MG63 (cell line): Measurements from ENCODE around the gene HMCN2. TPM values are rescaled to one million over a fixed set of nuclear protein-coding genes. Genes with fewer than 3 reads are reported as not detected.
A peak's percentile ranks its signal among the peaks of the same experiment; 100 is the strongest.

ENCODE experiments used
- DNase-seq: peaks from one replicate; pipeline ENCODE4 v3.0.0-alpha.2; 2020
- H3K27me3 ChIP-seq: fragments of 250-450 bp; sonication (Bioruptor Pico); 2 replicates; pipeline ENCODE4 v1.5.1; 2020; ENCODE audit warnings: mild to moderate bottlenecking, moderate library complexity
- H3K36me3 ChIP-seq: fragments of 250-450 bp; sonication (Bioruptor Pico); 2 replicates; pipeline ENCODE4 v1.5.1; 2020; ENCODE audit warnings: mild to moderate bottlenecking, moderate library complexity
- H3K4me3 ChIP-seq: fragments of 250-450 bp; sonication (Bioruptor Pico); 2 replicates; pipeline ENCODE4 v1.5.1; 2020; ENCODE audit warnings: mild to moderate bottlenecking, moderate library complexity
- H3K9me3 ChIP-seq: fragments of 250-450 bp; sonication (Bioruptor Pico); 2 replicates; pipeline ENCODE4 v1.5.1; 2020; ENCODE audit warnings: mild to moderate bottlenecking, moderate library complexity
- total RNA-seq: library from RNA; depleted of rRNA; stranded (reverse); fragments of >200 nt; shearing (Covaris generic); gene quantifications from 2 replicates; pipeline ENCODE4 v1.2.3, GENCODE V29; 2014; ENCODE audit warnings: low replicate concordance

HMCN2 gene
- total RNA-seq, 1 experiment from 2014 or later = 0.20 TPM

- Histone ChIP-seq H3K27me3 (no peaks in the 10 kb centered on the region), H3K36me3 (peaks cover 8% of the 10 kb centered on the region), H3K9me3 (no peaks in the 10 kb centered on the region), H3K4me3 (no peak overlapping the region)
- DNase-seq = peak; percentile 43
Observed at GRCh38 chr9:130235558-130236435, 29.8 kb upstream of the HMCN2 start.

DNA sequence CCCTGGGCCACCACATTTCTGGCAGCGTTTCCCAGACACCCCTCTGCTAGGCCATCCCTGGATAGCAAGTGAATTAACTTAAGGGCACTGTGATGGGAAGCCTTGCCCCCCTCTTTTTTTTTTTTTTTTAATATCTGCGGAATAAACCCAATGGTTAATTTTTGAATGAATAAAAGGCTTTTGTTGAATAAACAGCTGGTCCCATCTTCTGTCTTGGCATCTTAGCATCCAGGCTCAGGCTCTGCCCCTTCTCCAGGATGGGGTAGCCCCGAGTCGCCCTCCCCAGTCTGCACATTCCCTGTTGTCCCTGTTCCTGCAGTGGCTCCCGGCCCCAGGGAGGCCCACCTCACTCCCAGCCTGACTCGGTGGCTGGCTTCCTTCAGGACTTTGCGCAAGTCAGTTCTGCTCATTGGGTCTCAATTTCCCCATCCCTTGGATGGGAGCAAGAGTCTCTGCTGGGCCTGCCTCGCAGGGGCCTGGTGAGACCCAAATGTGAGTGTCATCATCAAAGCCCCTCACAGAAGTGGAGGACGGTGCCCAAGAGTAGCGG, 29.0 kb upstream of the HMCN2 start:
- DNase-seq = no peak
- no peak overlapping the region for H3K4me3 ChIP-seq
- peaks cover 8% of the 10 kb centered on the region for H3K36me3 ChIP-seq

GRCh38 chr9:130237076-130237475, 28.5 kb upstream of the HMCN2 start:
- H3K9me3 ChIP-seq = no peaks in the 10 kb centered on the region
- DNase-seq = no peak
- H3K4me3 ChIP-seq = no peak overlapping the region
- peaks cover 8% of the 10 kb centered on the region for H3K36me3 ChIP-seq
- H3K27me3 ChIP-seq = no peaks in the 10 kb centered on the region

More for the DNA sequence above, 29.0 kb upstream of the HMCN2 start:
- Histone ChIP-seq H3K9me3 (no peaks in the 10 kb centered on the region), H3K27me3 (no peaks in the 10 kb centered on the region)

GRCh38 chr9:130237763-130238524, 27.6 kb upstream of the HMCN2 start:
- Histone ChIP-seq H3K4me3 (no peak overlapping the region), H3K36me3 (peaks cover 6% of the 10 kb centered on the region), H3K27me3 (no peaks in the 10 kb centered on the region), H3K9me3 (no peaks in the 10 kb centered on the region)
- DNase-seq = no peak

DNA sequence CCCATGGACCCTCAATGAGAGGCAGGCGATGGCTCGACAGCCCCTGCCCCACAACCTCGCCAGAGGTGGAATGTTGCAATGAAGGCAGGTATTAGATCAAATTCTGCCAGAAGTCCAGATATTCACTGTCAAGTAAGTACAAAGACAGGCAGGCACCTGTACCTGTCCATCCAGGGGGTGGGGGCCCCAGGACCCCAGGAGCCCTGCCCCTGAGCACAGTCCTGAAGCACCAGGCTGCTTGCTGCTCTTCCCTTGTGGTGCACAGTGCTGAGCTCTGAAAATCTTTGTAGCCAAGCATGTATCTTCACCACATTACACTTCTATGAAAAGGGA, 26.2 kb upstream of the HMCN2 start:
- H3K9me3 ChIP-seq = no peaks in the 10 kb centered on the region
- no peak for DNase-seq
- no peaks in the 10 kb centered on the region for H3K27me3 ChIP-seq
- no peak overlapping the region for H3K4me3 ChIP-seq
- peaks cover 6% of the 10 kb centered on the region for H3K36me3 ChIP-seq

- Histone ChIP-seq H3K9me3 (no peaks in the 10 kb centered on the region), H3K27me3 (no peaks in the 10 kb centered on the region), H3K4me3 (no peak overlapping the region), H3K36me3 (peaks cover 6% of the 10 kb centered on the region)
- DNase-seq = peak; percentile 74
Observed at GRCh38 chr9:130239741-130240241, 25.8 kb upstream of the HMCN2 start.

GRCh38 chr9:130240410-130241197, 25.0 kb upstream of the HMCN2 start:
- H3K4me3 ChIP-seq = no peak overlapping the region
- H3K9me3 ChIP-seq = no peaks in the 10 kb centered on the region
- H3K36me3 ChIP-seq = peaks cover 6% of the 10 kb centered on the region
- DNase-seq = peak; percentile 42
- no peaks in the 10 kb centered on the region for H3K27me3 ChIP-seq

DNA sequence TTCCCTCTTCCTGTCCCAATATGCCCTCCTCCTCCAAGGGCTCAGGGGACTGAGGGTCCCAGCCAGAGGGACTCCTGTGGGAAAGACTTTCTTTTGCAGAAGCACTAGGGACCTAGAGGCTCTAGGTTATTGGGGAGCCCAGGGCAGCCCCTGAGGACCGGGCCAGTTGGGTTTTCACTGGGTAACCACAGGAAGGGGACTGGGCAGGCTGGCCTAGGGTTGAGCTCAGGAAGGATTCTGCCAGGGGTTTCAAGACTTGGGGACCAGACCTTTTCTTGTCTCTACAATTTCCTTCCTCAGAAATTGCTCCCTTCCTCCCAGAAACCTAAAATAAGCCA, 24.4 kb upstream of the HMCN2 start:
- H3K27me3 ChIP-seq = no peaks in the 10 kb centered on the region
- no peak overlapping the region for H3K4me3 ChIP-seq
- peaks cover 6% of the 10 kb centered on the region for H3K36me3 ChIP-seq

DNA sequence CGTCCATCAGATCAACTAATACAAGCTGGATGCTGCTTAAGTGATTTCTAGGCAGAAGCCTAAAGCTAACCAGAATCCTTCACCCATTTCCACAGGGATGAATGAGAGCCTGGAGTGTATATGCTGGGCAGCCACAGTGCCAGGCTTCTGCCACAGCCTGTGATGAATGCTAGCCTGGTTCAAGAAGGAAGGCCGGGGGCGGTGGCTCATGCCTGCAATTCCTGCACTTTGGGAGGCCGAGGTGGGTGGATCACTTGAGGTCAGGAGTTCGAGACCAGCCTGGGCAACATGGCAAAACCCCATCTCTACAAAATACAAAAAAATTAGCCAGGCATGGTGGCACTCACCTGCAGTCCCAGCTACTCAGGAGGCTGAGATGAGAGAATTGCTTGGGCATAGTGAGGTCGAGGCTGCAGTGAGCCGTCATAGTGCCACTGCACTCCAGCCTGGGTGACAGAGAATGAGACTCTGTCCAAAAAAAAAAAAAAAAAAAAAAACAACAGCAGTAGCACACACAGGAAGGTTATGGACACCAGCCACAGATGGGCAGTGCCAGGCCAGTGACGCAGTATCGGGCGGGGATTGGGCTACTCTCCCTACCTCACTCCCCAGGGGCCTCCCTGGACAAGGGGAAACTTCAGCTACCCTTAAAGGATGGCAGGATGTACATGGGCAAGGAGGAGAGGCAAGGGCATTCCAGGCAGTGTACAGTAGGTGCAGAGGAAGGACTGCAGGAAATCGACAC, 23.1 kb upstream of the HMCN2 start:
- H3K9me3 ChIP-seq = no peaks in the 10 kb centered on the region
- H3K4me3 ChIP-seq = no peak overlapping the region
- H3K36me3 ChIP-seq = no peaks in the 10 kb centered on the region
- DNase-seq = no peak
- no peaks in the 10 kb centered on the region for H3K27me3 ChIP-seq

More for the DNA sequence above, 24.4 kb upstream of the HMCN2 start:
- no peak for DNase-seq
- no peaks in the 10 kb centered on the region for H3K9me3 ChIP-seq

GRCh38 chr9:130243015-130243881, 22.3 kb upstream of the HMCN2 start:
- H3K9me3 ChIP-seq = no peaks in the 10 kb centered on the region
- peak; percentile 44 for DNase-seq
- no peak overlapping the region for H3K4me3 ChIP-seq
- no peaks in the 10 kb centered on the region for H3K36me3 ChIP-seq
- no peaks in the 10 kb centered on the region for H3K27me3 ChIP-seq

DNA sequence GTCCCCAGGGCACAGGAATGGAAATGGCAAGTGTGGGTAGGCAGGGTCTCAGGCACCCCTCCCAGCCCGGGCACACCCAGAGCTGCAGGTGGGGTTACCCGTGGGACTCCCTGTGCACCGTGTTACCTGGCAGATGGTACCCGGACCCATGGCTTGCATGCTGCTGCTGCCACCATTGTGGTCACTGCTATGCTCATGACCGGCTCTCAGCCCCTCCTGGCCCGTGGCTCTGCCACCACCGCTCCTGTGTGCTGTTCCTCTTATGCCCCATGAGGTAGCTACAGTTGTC, 21.7 kb upstream of the HMCN2 start:
- Histone ChIP-seq H3K4me3 (no peak overlapping the region), H3K27me3 (no peaks in the 10 kb centered on the region), H3K9me3 (no peaks in the 10 kb centered on the region), H3K36me3 (no peaks in the 10 kb centered on the region)
- DNase-seq = no peak

DNA sequence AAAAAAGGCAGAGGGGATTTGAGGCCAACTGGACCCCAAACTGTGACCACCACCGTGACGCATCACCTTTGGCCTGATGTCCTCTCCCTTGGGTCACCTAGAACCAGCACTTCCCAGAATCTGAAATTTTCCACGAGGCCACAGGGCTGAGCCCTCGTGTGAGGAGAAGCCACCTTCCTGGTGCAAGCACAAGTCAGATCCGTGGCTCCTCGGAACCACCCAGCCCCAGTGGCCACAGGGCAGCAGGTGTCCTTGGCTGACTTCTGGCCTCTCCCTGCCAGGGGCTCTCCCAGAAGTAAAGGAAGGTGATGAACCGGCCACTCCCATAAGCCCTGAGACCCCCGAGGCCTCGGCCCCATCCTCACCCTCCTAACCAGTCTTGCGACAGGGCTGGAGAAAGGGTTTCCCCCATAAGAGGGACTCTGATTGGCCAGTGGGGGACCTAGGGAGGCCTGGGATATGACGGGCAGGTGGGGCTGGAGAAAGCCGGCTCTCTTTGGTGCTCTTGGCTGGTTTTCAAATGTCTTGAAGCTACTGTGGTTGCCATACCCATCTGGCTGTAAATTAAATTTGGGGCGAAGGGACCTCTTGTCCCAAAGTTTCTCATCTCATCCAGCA, 20.9 kb upstream of the HMCN2 start:
- no peaks in the 10 kb centered on the region for H3K9me3 ChIP-seq
- no peaks in the 10 kb centered on the region for H3K27me3 ChIP-seq
- no peak overlapping the region for H3K4me3 ChIP-seq
- no peak for DNase-seq
- no peaks in the 10 kb centered on the region for H3K36me3 ChIP-seq

- H3K9me3 ChIP-seq = no peaks in the 10 kb centered on the region
- no peaks in the 10 kb centered on the region for H3K36me3 ChIP-seq
- no peaks in the 10 kb centered on the region for H3K27me3 ChIP-seq
- DNase-seq = no peak
- H3K4me3 ChIP-seq = no peak overlapping the region
Observed at GRCh38 chr9:130245474-130245873, 20.1 kb upstream of the HMCN2 start.

GRCh38 chr9:130246126-130246525, 19.4 kb upstream of the HMCN2 start:
- Histone ChIP-seq H3K4me3 (no peak overlapping the region), H3K27me3 (no peaks in the 10 kb centered on the region; the same call in 1 of the 2 replicates), H3K9me3 (peaks cover 6% of the 10 kb centered on the region; the same call in 1 of the 2 replicates), H3K36me3 (no peaks in the 10 kb centered on the region)
- no peak for DNase-seq
